NB4 (cell line): ENCODE measurements around the gene VTCN1.

Experiments used
- MYC ChIP-seq: IDR thresholded peaks from 2 replicates; pipeline ENCODE4 v1.6.1; 2011; ENCODE audit warnings: low read depth, low read length
- POLR2A ChIP-seq: IDR thresholded peaks from 2 replicates; pipeline ENCODE4 v1.6.1; 2011; ENCODE audit warnings: mild to moderate bottlenecking; ENCODE audit not compliant: insufficient read length; ENCODE audit errors: extremely low read depth
- TF ChIP-seq, protein P1 (sequence below): IDR thresholded peaks from one replicate; pipeline ENCODE4 v1.5.1; 2012; ENCODE audit warnings: low read depth, low read length
- TF ChIP-seq, protein P2 (sequence below): IDR thresholded peaks from 2 replicates; pipeline ENCODE4 v1.6.1; 2011; ENCODE audit warnings: low read depth, low read length

DNA sequence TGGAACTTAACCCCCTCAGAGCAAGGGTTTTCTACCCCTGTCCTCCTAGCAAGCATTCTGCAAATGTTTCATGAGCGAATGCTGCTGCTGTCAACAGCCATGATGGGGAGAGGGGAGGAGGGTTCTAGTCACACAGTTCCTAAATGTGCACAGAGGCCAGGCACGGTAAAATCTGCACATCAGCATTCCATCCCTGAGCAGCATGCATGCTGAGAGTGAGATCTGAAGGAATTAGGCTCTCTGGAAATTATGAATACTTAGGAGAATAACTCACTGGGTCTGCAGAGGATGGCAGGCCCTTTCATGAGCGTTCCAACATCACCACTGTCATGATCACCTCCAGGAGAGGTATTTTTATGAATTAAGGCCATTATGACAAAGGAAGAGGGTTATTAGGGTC, 2.1 kb downstream of the VTCN1 start:
- TF ChIP-seq, protein P1, sequence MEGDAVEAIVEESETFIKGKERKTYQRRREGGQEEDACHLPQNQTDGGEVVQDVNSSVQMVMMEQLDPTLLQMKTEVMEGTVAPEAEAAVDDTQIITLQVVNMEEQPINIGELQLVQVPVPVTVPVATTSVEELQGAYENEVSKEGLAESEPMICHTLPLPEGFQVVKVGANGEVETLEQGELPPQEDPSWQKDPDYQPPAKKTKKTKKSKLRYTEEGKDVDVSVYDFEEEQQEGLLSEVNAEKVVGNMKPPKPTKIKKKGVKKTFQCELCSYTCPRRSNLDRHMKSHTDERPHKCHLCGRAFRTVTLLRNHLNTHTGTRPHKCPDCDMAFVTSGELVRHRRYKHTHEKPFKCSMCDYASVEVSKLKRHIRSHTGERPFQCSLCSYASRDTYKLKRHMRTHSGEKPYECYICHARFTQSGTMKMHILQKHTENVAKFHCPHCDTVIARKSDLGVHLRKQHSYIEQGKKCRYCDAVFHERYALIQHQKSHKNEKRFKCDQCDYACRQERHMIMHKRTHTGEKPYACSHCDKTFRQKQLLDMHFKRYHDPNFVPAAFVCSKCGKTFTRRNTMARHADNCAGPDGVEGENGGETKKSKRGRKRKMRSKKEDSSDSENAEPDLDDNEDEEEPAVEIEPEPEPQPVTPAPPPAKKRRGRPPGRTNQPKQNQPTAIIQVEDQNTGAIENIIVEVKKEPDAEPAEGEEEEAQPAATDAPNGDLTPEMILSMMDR: no peak
- TF ChIP-seq MYC: no peak
- no peak for TF ChIP-seq POLR2A
- TF ChIP-seq, protein P2, sequence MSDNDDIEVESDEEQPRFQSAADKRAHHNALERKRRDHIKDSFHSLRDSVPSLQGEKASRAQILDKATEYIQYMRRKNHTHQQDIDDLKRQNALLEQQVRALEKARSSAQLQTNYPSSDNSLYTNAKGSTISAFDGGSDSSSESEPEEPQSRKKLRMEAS: no peak
